HG03135 (cell line): ENCODE results near the gene SLITRK5.

Experiments used
- ATAC-seq: cut with Tn5 transposase; IDR thresholded peaks from one replicate; pipeline ENCODE4 v1.9.1; 2021; ENCODE audit warnings: mild to moderate bottlenecking, moderate library complexity; ENCODE audit not compliant: unreplicated experiment

SLITRK5 gene

GRCh38 chr13:87712012-87712411, 40.8 kb downstream of the SLITRK5 start:
- ATAC-seq, result no peak
